GM19023 (cell line): ENCODE results near the gene FICD.
A peak's percentile ranks its signal among the peaks of the same experiment; 100 is the strongest.
"Not testable (repeated sequence)": the region's sequence is repeated elsewhere in the genome, so short reads cannot be mapped to it uniquely, and the experiment has no call there.

ENCODE experiments used
- ATAC-seq: cut with Tn5 transposase; IDR thresholded peaks from one replicate; pipeline ENCODE4 v1.9.1; 2021; ENCODE audit warnings: mild to moderate bottlenecking, moderate library complexity; ENCODE audit not compliant: unreplicated experiment

The FICD gene

DNA sequence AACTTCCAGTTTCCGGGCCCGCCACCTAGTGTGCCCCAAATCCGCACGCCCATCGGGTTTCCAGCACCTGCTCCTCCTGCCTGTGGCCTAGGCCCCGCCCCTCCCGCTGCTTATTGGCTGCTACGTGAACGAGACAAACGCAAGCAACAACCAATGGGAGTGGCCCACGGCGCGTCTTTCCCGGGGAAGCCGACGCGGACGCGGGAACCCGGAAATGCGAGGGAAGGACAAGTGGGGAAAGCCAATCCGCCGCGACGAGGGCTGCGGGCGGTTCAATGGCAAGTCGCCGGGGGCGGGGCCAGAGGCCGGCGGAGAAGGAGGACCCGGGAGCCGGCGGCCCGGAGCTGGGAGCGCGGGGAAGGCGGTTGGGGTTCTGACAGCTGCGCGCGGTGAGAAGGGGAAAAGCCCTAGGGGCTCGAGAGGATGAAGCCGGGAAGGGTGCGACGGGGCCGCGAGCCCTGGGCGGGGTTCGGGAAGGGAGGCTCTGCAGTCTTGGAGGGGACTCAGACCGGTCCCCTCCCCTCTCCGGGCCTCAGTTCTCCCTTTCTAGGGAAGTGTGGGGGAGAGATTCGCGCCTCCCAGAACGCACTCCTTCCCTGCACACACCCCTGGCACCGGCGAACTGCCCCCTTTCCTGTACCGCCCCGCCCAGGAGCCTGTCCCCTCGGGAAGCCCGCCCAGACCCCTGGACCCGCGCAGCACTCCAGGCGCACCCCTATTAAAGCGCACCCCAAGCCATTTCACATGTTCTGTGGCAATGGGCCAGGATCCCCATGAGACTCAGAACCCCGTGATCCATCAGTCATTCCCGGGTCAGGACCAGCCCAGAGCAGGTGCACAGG, at the start of gene FICD:
Gene FICD (plus strand): TSS at position 305 of the 842 bp plus-strand sequence. CDS start 1,696 bp downstream, outside the sequence.
- peak; percentile 83 for ATAC-seq

DNA sequence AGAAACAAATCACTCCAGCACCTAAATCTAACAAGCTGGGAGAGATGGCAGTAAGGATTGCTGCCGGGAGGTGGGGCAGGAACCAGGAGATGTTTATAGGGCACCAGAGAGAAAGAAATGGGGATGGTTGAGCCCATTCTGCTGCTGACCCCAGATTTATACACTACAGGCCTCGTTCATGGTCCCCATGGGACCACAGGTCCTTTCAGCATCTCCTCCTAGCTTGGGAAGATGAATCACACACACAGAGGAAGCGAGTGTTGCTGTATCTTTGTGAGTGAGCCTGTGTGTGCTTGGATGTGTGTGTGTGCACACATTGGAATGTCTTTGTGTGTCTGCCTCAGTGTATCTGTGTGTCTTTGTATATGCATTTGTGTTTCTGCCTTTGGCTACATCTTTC, 49.7 kb upstream of the FICD start:
- no peak for ATAC-seq

GRCh38 chr12:108468196-108468968, 46.7 kb upstream of the FICD start:
- no peak for ATAC-seq

- ATAC-seq, result no peak
Measured at GRCh38 chr12:108473400-108474055, 41.5 kb upstream of the FICD start.

GRCh38 chr12:108475396-108475795, 39.7 kb upstream of the FICD start:
- ATAC-seq, result no peak

GRCh38 chr12:108477055-108477880, 37.8 kb upstream of the FICD start:
- ATAC-seq, result no peak

DNA sequence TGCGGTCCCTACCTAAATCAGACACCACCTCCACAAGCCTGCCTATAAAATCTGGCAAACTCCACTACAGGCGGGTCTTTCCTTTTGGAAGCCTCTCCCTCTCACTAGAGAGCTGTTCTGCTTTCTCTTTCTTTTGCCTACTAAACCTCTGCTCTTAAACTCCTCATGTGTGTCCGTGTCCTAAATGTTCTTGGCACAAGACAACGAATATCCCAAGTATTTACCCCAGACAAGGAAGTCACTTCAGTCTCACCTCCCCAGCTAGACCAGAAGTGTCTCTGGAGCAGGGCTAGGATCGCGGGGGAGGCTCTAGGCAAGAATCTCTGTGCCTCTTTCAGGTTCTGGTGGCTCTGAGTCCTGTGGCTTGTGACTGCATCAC, 37.2 kb upstream of the FICD start:
- ATAC-seq, result no peak

- ATAC-seq, result no peak
Measured at GRCh38 chr12:108478611-108479206, 36.4 kb upstream of the FICD start.

GRCh38 chr12:108479364-108480070, 35.6 kb upstream of the FICD start:
- ATAC-seq, result no peak

GRCh38 chr12:108482717-108483212, 32.3 kb upstream of the FICD start:
- no peak for ATAC-seq

DNA sequence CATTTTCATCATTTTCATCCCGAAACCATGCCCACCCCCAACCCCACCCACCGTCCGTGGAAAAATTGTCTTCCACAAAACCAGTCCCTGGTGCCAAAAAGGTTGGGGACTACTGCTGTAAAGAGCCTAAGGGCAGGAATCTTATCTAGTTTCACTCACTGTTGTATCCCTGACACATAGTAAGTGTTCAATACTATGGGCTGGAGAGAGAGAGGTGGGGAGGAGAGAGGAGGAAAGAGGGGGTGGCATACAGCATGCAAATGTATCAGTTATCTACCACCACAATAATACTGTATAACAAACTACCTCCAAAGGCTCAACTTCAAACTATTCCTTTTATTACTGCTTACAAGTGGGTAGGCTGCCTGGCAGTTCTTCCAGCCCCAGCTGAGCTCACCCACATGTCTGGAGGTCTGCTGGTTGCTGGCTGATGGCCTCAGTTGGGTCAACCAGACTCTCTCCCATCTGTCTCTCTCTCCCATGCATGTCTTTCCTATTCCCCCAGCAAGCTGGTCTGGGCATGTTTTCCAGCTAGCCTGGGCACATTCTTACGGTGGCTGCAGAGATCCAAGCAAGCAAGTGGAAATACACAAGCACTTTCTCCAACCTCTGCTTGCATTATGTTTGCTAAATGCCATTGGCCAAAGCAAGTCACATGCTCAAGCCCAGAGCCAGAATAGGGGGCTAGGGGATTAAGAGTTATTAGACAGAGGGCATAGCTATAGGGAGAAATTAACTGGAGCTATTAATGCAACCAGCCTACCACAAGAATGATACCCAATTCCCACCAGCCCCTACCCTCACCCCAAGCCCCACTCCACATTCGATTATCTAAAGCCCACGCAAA, 31.6 kb upstream of the FICD start:
- no peak for ATAC-seq

DNA sequence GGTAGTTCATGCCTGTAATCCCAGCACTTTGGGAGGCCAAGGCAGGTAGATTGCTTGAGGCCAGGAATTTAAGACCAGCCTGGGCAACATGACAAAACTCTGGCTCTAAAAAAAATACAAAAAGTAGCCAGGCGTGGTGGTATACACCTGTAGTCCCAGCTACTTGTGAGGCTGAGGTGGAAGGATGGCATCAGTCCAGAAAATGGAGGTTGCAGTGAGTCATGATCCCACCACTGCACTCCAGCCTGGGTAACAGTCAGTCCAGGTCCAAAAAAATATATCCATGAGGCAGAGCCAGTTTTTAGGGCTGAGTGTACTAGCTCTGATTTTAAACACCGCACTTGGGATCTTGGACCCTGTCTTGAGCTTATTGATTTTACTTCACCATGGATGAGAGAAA, 30.6 kb upstream of the FICD start:
- no peak for ATAC-seq

GRCh38 chr12:108484845-108485244, 30.2 kb upstream of the FICD start:
- no peak for ATAC-seq

DNA sequence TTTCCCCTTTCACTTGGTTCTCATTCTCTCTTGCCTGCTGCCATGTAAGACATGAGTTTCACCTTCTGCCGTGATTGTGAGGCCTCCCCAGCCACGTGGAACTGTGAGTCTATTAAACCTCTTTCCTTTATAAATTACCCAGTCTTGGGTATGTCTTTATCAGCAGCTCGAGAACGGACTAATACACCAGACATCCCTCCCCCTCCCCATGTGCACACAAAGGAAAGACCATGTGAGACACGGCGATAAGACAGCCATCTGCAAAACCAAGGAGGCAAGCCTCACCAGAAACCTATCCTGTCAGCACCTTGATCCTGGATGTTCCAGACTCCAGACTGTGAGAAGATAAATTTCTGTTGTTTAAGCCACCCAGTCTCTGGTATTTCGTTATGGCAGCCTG, 29.7 kb upstream of the FICD start:
- not testable (repeated sequence) for ATAC-seq

DNA sequence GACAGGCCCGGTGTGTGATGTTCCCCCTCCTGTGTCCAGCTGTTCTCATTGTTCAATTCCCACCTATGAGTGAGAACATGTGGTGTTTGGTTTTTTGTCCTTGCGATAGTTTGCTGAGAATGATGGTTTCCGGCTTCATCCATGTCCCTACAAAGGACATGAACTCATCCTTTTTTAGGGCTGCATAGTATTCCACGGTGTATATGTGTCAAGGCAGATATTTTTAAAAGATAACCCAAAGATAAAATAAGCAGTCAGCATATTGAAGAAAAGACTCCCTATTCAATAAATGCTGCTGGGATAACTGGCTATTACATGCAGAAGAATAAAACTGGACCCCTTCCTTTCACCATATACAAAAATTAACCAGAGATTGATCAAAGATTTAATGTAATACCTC, 28.0 kb upstream of the FICD start:
- ATAC-seq, result not testable (repeated sequence)

- ATAC-seq, result no peak
Measured at GRCh38 chr12:108491256-108491655, 23.8 kb upstream of the FICD start.

DNA sequence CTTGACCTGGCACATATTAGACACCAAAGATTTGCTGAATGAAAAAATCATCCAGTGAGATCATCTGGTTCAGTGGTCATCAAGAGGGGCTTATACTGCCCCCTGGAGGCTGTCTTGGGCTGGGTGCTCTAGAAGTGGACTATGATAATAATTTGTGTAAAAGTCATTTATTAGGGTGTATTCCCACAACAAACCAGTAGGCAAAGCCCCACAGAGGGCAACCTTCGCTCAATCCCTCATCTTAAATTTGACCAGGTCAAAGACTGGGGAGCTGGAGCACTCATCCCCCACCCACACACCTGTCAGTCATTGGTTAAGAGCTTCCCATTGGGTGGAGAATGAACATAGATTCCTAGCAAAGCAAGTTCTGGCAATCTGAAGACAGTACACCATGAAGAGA, 20.0 kb upstream of the FICD start:
- no peak for ATAC-seq

DNA sequence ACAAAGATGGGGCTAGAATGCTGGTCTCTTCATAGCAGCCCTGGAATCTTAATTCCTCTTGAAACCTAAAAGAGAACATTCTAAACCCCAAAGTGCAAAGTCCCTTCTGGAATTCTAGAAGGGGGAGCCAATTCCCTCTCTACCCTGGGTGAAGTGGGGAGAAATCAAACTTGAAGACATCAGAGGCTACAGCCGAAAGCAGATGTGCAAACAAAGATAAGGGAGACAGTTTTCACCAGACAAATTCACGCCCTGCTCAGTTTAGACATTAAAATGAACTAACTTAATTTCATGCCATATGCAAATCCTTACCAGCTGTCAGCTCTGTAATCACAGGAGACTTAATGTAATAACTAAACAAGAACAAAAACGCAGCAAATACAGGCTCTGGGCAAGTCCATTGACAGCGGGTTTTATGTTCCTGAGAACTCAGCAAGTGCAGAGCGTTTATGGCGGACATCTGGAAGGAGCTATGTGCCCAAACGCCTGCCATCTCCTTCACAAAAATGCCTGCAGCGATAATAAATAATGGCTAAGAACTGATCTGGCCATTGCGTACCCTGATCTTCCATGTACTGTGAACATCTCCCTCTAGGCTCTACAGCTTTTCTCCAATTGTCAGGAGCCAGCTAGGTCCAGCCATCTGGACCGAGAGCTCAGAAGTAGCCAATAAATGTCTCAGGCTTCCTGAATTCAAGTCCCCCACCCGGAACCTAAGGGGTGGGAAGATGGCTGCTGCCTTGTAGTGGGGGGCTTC, 19.1 kb upstream of the FICD start:
- ATAC-seq, result no peak
